KG1 (cell line): Measurements from ENCODE around the gene POLH.
"Not testable (repeated sequence)": the region's sequence is repeated elsewhere in the genome, so short reads cannot be mapped to it uniquely, and the experiment has no call there.

Experiments used
- DNase-seq: peaks from one replicate; lab custom pipeline; 2025; lab: John Stamatoyannopoulos, UW

Gene POLH

GRCh38 chr6:43630980-43631619 lies 55.1 kb downstream of the POLH start:
- no peak for DNase-seq

- DNase-seq, result not testable (repeated sequence)
These were observed 57.0 kb downstream of the POLH start for GRCh38 chr6:43633002-43633401.

DNA sequence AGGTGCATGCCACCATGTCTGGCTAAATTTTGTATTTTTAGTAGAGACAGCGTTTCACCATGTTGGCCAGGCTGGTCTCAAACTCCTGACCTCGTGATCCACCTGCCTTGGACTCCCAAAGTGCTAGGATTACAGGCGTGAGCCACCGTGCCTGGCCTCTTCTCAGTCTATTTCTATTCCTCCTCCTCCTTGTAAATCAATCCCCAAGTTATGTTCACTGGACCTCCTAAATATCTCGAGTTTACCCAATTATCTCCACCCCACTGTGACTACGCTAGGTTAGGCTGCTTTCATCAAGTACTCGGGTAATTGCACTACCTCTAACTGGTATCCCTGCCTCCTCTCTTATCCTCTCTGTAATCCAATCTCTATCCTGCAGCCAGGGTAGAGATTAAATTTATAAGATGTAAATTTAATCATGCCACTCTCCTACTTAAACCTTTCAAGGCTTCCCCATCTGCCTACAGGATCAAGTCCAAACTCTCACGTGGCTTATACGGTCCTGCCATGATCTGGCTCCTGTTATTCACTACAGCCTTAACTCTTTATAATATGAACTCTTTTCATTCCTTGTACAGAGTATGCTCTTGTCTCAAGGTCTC lies 58.8 kb downstream of the POLH start:
- DNase-seq, result no peak

DNA sequence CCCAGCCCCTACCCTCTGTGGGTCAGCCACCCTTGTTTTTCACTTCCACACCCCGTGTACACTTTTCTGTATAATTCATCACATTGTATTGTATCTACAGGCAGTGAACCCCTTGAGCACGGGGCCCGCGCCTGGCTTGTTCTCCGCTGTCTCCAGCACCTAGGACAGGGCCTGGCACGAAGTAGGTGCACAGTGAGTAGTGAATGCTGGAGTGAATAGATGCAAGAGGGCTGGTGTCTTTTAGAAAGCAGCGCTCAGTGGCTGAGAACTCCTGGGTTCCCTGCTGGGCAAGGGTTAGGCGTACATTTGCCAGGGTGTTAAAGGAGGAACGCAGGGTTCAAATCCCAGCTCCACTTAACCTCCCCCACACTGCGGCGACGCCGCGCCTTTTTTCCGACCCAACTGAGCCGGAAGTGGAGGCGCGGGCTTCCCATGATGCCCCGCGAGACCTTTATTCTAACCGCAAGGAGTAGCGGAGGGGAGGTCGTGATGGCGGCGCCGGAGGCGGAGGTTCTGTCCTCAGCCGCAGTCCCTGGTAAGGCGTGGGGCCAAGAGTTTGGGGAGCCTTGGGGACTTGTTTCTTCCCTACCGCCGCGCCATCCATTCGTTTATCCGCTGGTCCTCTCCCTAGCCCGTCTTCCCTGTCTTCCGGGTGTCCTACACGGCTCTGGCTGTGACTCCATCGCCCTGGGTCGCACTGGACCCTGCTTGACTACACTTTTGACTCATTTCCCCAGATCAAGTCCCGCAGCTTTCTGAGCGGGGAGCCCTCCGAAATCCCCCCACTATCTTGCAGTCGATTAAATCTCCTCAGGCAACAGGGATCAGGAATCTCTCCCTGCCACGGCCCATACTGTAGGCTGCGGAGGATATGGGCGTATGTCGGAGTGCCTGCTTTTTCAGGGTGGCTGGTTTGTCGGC lies 59.7 kb downstream of the POLH start, which contains the start of gene MAD2L1BP:
Gene MAD2L1BP, plus strand, starts transcription at position 454 of the 921 bp plus-strand sequence. Its CDS starts 36 bp downstream, at position 490.
- DNase-seq, result peak; percentile 63

DNA sequence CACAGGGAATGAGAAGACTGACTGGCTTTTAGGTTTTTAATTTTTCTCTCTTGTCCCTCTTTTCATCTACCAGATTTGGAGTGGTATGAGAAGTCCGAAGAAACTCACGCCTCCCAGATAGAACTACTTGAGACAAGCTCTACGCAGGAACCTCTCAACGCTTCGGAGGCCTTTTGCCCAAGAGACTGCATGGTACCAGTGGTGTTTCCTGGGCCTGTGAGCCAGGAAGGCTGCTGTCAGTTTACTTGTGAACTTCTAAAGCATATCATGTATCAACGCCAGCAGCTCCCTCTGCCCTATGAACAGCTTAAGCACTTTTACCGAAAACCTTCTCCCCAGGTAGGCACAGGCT lies 60.3 kb downstream of the POLH start:
- DNase-seq, result no peak

- no peak for DNase-seq
These were observed 64.2 kb downstream of the POLH start for GRCh38 chr6:43639984-43640800.

- no peak for DNase-seq
These were observed 69.1 kb downstream of the POLH start, which contains the start of gene RSPH9 for GRCh38 chr6:43644940-43645612. Gene RSPH9, plus strand, starts transcription at chr6:43645036. Its CDS starts 63 bp downstream, at chr6:43645099.

DNA sequence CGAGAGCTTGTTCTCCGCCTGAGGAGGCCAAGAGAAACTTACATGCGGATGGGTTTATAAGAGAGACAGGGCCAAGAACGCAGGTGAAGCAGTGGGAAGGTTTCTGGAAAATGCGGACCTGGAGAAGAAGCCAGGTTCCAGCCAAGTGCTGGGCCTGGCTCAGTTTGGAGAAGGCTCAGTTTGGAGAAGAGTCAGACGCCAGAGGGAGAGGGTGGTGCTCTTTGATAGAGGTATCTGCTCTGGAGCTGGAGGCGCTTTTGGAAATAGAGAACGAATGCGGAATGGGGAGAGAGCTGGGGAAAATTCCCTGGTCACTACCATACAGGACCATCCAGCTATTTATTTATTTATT lies 69.6 kb downstream of the POLH start:
- no peak for DNase-seq

DNA sequence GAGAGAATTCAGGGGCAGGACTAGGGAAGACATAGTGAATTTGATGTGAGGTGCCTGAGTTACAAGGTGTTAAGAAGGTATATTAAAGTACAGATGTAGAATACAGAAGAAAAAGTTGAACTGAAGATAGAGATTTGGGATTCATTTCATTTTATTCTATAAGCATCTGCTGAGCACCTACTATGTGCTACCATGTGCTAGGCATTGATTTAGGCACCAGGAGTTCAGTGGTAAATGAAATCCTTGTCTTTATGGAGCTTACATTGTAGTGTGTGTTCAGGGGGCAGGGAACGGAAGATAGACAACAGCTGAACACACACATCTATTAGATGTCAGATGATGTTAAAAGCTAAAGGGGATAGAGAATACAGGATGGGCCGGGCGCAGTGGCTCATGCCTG lies 71.6 kb downstream of the POLH start:
- DNase-seq, result no peak

GRCh38 chr6:43648248-43648647 lies 72.3 kb downstream of the POLH start:
- DNase-seq, result no peak

- not testable (repeated sequence) for DNase-seq
These were observed 76.8 kb downstream of the POLH start for GRCh38 chr6:43652822-43653221.

GRCh38 chr6:43657221-43657802 lies 81.3 kb downstream of the POLH start:
- no peak for DNase-seq

DNA sequence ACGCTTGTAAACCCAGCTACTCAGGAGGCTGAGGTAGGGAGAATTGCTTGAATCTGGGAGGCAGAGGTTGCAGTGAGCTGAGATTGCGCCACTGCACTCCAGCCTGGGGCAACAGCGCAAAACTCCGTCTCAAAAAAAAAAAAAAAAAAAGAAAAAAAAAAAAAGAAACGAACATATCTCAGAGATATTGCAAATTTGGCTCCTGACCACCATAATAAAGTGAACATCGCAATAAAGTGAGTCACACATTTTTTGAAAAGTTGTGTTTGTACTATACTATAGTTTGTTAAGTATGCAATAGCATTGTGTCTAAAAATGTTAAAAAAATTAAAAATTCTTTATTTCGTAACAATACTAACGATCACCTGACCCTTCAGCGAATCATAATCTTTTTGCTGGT lies 82.2 kb downstream of the POLH start:
- no peak for DNase-seq

DNA sequence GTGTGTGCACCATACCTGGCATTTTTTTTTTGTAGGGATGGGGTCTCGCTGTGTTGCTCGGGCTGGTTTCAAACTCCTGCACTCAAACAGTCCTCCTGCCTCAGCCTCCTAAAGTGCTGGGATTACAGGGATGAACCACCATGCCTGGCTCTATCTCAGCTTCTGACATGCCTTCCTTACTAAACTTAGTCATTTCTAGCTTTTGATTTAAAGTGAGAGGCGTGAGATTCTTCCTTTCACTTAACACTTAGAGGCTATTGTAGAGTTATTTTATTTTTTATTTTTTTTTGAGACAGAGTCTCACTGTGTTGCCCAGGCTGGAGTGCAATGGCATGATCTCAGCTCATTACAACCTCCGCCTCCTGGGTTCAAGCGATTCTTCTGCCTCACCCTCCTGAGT lies 87.0 kb downstream of the POLH start:
- DNase-seq, result not testable (repeated sequence)
